ENCODE results near the gene TAOK1.
"Not testable (repeated sequence)": the region's sequence is repeated elsewhere in the genome, so short reads cannot be mapped to it uniquely, and the experiment has no call there.

TAOK1 gene

GRCh38 chr17:29389982-29390850 is at the start of gene TAOK1:
TSS of gene TAOK1 (plus strand) at chr17:29390363. CDS start at chr17:29451549, 61,186 bp downstream.
- DNase-seq: peak; percentile 89 to 94

GRCh38 chr17:29341726-29342125 is 48.4 kb upstream of the TAOK1 start:
- DNase-seq: no peak

- no peak for DNase-seq
These were observed 47.9 kb upstream of the TAOK1 start for GRCh38 chr17:29342158-29342765.

- no peak for DNase-seq
These were observed 45.8 kb upstream of the TAOK1 start for GRCh38 chr17:29344201-29344856.

GRCh38 chr17:29345066-29345465 is 45.1 kb upstream of the TAOK1 start:
- DNase-seq: no peak

GRCh38 chr17:29345470-29345869 is 44.7 kb upstream of the TAOK1 start:
- not testable (repeated sequence) for DNase-seq

GRCh38 chr17:29346462-29346861 is 43.7 kb upstream of the TAOK1 start:
- no peak for DNase-seq

GRCh38 chr17:29347831-29348629 is 42.1 kb upstream of the TAOK1 start:
- DNase-seq: no peak

GRCh38 chr17:29349409-29349808 is 40.8 kb upstream of the TAOK1 start:
- no peak for DNase-seq

- no peak for DNase-seq
These were observed 38.0 kb upstream of the TAOK1 start for GRCh38 chr17:29352146-29352545.

GRCh38 chr17:29357232-29357631 is 32.9 kb upstream of the TAOK1 start:
- no peak for DNase-seq

- no peak for DNase-seq
These were observed 32.3 kb upstream of the TAOK1 start for GRCh38 chr17:29357821-29358232.

GRCh38 chr17:29358416-29358815 is 31.7 kb upstream of the TAOK1 start:
- no peak for DNase-seq

- no peak for DNase-seq
These were observed 30.4 kb upstream of the TAOK1 start for GRCh38 chr17:29359777-29360176.

- no peak for DNase-seq
These were observed 26.4 kb upstream of the TAOK1 start for GRCh38 chr17:29363716-29364115.

GRCh38 chr17:29364691-29365090 is 25.5 kb upstream of the TAOK1 start:
- DNase-seq: no peak

- DNase-seq: no peak
These were observed 22.0 kb upstream of the TAOK1 start for GRCh38 chr17:29368161-29368560.

GRCh38 chr17:29368926-29369325 is 21.2 kb upstream of the TAOK1 start:
- no peak for DNase-seq

GRCh38 chr17:29369831-29370735 is 20.1 kb upstream of the TAOK1 start:
- peak; percentile 47 to 87 for DNase-seq

GRCh38 chr17:29376667-29377270 is 13.4 kb upstream of the TAOK1 start:
- DNase-seq: no peak

GRCh38 chr17:29378500-29378899 is 11.7 kb upstream of the TAOK1 start:
- no peak for DNase-seq
